ENCODE data around the gene WDR73.

WDR73 gene

GRCh38 chr15:84597296-84597695 is 56.8 kb downstream of the WDR73 start:
- TF ChIP-seq, protein P1, sequence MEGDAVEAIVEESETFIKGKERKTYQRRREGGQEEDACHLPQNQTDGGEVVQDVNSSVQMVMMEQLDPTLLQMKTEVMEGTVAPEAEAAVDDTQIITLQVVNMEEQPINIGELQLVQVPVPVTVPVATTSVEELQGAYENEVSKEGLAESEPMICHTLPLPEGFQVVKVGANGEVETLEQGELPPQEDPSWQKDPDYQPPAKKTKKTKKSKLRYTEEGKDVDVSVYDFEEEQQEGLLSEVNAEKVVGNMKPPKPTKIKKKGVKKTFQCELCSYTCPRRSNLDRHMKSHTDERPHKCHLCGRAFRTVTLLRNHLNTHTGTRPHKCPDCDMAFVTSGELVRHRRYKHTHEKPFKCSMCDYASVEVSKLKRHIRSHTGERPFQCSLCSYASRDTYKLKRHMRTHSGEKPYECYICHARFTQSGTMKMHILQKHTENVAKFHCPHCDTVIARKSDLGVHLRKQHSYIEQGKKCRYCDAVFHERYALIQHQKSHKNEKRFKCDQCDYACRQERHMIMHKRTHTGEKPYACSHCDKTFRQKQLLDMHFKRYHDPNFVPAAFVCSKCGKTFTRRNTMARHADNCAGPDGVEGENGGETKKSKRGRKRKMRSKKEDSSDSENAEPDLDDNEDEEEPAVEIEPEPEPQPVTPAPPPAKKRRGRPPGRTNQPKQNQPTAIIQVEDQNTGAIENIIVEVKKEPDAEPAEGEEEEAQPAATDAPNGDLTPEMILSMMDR (IDR thresholded peaks at IDR 0.05), result no peak
- no peak for TF ChIP-seq ZFX (IDR thresholded peaks at IDR 0.05; ENCODE audit: borderline replicate concordance)
- no peak overlapping the region for H3K27ac ChIP-seq

DNA sequence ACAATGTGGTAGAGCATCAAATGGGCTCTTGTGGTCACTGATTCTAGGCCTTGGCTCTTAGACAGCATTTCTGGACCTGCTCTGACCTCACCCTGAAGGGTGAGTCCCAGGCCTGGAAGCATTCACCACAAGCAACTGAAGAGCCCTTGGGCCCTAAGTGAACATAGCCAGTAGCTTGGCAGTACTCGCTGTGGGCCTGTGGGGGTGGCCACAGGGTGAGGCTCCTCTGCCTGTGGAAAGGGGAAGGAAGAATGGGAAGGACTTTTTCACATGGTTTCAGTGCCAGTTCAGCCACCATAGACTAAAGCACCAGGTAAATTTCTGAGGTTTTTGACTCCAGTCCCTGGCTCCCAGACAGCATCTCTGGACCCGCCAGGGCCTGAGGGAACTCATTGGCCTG is 58.4 kb downstream of the WDR73 start:
- H3K27ac ChIP-seq, result no peak overlapping the region
- TF ChIP-seq, protein P1 (IDR thresholded peaks at IDR 0.05), result no peak
- no peak for TF ChIP-seq ZFX (IDR thresholded peaks at IDR 0.05; ENCODE audit: borderline replicate concordance)

DNA sequence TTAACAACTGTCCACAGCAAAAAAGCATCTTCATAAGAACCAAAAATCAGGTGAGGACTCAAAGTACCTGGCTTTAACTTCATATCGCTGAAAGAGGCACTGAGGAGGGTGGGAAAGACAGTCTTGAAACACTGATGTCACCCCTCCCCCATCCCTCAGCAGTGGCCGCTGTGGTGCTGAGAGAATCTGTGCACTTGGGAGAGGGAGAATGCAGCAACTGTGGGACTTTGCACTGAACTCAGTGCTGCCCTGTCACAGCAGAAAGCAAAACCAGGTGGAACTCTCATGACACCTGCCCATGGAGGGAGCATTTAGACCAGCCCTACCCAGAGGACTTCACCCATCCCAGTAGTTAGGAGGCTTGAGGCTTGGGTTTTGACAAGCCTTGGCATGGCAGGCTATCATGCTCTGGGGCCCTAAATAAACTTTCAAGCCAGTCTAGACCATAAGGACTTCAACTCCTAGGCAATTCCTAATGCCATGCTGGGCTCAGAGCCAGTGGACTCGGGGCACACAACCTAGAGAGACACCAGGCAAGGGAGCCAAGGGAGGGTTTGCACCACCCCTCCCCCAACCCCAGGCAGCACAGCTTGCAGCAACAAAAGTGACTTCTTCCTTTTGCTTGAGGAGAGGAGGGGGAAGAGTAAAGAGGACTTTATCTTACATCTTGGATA is 59.3 kb downstream of the WDR73 start:
- TF ChIP-seq, protein P1 (IDR thresholded peaks at IDR 0.05), result no peak
- TF ChIP-seq ZFX (IDR thresholded peaks at IDR 0.05; ENCODE audit: borderline replicate concordance), result no peak
- H3K27ac ChIP-seq, result no peak overlapping the region

GRCh38 chr15:84591815-84592214 is 62.3 kb downstream of the WDR73 start:
- H3K27ac ChIP-seq, result no peak overlapping the region
- no peak for TF ChIP-seq ZFX (IDR thresholded peaks at IDR 0.05; ENCODE audit: borderline replicate concordance)
- TF ChIP-seq, protein P1 (IDR thresholded peaks at IDR 0.05), result no peak

DNA sequence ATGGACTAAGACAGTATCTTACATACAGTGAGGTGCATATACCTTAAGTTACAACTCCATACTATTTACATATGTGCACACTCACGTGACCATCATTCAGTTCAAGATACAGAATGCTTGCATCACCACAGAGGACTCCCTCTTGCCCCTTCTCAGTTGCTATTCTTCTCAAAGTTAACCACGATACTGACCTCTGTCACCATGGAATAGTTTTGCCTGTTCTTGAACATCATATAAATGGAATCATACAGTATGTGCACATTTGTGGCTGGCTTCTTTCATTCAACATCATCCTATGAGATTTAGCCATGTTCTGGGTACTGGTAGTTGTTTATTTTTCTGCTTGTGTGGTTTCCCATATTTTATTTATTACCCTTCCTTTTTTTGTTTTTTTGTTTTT is 63.7 kb downstream of the WDR73 start:
- TF ChIP-seq ZFX (IDR thresholded peaks at IDR 0.05; ENCODE audit: borderline replicate concordance), result no peak
- TF ChIP-seq, protein P1 (IDR thresholded peaks at IDR 0.05), result no peak
- no peak overlapping the region for H3K27ac ChIP-seq

Data from 22Rv1 (cell line).